Right lobe of liver (tissue), 4 donors: ENCODE data around the gene PFN3.

Experiments used
- POLR2A ChIP-seq: fragments of 450-650 bp; IDR thresholded peaks from one replicate; pipeline ENCODE4 v1.6.1; 2017; ENCODE audit warnings: antibody characterized with exemption, mild to moderate bottlenecking
- TF ChIP-seq, protein P1 (sequence below), 4 donors: fragments of 200-600 bp in 3 of 4; fragments of 450-650 bp in 1 of 4; IDR thresholded peaks; one replicate each; pipeline versions ENCODE4 v1.5.1 to v1.8.0; 2016 to 2022; ENCODE audit warnings: antibody characterized with exemption in 4 of 4, mild to moderate bottlenecking in 2 of 4
- donor health status: DM: no; HTN: no; CAD: no.
- donor health status: DM: no; HTN: no; CAD: no.
- donor health status: DM: no; HTN: yes; CAD: no.

DNA sequence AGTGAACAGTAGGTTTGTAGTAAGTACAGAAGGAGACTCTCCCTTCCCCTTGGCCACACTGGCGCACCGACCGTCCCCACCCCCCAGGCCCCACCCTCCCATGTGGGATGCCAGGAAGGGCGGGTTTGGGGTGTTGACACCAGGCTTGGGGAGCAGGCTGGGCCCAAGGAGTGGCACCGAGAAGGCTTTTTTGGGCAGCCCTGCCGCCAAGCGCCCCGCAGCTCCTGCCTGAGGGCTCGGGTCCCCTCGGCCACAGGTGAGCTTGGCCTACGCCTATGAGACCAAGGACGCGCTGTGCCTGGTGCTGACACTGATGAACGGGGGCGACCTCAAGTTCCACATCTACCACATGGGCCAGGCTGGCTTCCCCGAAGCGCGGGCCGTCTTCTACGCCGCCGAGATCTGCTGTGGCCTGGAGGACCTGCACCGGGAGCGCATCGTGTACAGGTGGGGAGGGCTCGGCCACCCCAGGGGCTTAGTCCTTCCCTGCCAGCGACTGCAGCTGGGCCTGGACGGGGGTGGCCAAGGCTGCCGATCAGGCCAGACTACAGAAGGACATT lies 33.3 kb upstream of the PFN3 start:
- TF ChIP-seq, protein P1, sequence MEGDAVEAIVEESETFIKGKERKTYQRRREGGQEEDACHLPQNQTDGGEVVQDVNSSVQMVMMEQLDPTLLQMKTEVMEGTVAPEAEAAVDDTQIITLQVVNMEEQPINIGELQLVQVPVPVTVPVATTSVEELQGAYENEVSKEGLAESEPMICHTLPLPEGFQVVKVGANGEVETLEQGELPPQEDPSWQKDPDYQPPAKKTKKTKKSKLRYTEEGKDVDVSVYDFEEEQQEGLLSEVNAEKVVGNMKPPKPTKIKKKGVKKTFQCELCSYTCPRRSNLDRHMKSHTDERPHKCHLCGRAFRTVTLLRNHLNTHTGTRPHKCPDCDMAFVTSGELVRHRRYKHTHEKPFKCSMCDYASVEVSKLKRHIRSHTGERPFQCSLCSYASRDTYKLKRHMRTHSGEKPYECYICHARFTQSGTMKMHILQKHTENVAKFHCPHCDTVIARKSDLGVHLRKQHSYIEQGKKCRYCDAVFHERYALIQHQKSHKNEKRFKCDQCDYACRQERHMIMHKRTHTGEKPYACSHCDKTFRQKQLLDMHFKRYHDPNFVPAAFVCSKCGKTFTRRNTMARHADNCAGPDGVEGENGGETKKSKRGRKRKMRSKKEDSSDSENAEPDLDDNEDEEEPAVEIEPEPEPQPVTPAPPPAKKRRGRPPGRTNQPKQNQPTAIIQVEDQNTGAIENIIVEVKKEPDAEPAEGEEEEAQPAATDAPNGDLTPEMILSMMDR (IDR thresholded peaks at IDR 0.05) = no peak
- TF ChIP-seq POLR2A = no peak
